HEK293T (cell line): ENCODE data around the gene LRRC8B.

ENCODE experiments used
- BHLHE40 ChIP-seq: fragments of 450-650 bp; IDR thresholded peaks from 2 replicates; pipeline ENCODE4 v1.6.1; 2016; ENCODE audit warnings: mild to moderate bottlenecking, moderate library complexity, borderline replicate concordance
- SP1 ChIP-seq: fragments of 450-650 bp; IDR thresholded peaks from 2 replicates; pipeline ENCODE4 v1.6.1; 2017
- SUZ12 ChIP-seq: fragments of 450-650 bp; IDR thresholded peaks from 2 replicates; pipeline ENCODE4 v1.6.1; 2016; ENCODE audit warnings: mild to moderate bottlenecking
- TARDBP ChIP-seq: fragments of 450-650 bp; IDR thresholded peaks from 2 replicates; pipeline ENCODE4 v1.6.1; 2016

- TF ChIP-seq SUZ12, result no peak
- no peak for TF ChIP-seq TARDBP
- no peak for TF ChIP-seq SP1
- TF ChIP-seq BHLHE40, result no peak
These were observed 3.2 kb downstream of the LRRC8B start for GRCh38 chr1:89527750-89528381.
